ENCODE measurements around the gene TRAPPC14. TPM values are rescaled to one million over a fixed set of nuclear protein-coding genes. Genes with fewer than 3 reads are reported as not detected.

Gene TRAPPC14
- total RNA-seq, 6 donors from 2014 or later = 12.6 to 108 (median 25.3) TPM

GRCh38 chr7:100118388-100119071, 40.0 kb downstream of the TRAPPC14 start:
- Histone ChIP-seq H3K4me1 (peaks cover 16 to 26% (median 17%) of the 10 kb centered on the region in 4 donors), H3K36me3 (peaks cover 3 to 12% (median 7%) of the 10 kb centered on the region in 4 donors), H3K27me3 (no peaks in the 10 kb centered on the region), H3K9me3 (no peaks in the 10 kb centered on the region), H3K27ac (peak overlapping the region; percentile 79 to 89 (median 86)), H3K4me3 (peak overlapping the region; percentile 54 to 96 (median 87))
- no peak for ATAC-seq (ENCODE audit: low FRiP score in 2 of 2)
- 19 to 22% methylated on average over 18 of the region's 18 CpGs for WGBS, 2 donors
- TF ChIP-seq POLR2AphosphoS5 (IDR thresholded peaks at IDR 0.05) (no peak), CTCF (IDR thresholded peaks at IDR 0.05) (no peak), EP300 (IDR thresholded peaks at IDR 0.05) (no peak), POLR2A (IDR thresholded peaks at IDR 0.05) (no peak)
- no peak for DNase-seq

- Histone ChIP-seq H3K4me1 (peaks cover 8 to 18% (median 9%) of the 10 kb centered on the region in 4 donors), H3K4me3 (no peak overlapping the region), H3K9me3 (no peaks in the 10 kb centered on the region), H3K36me3 (peaks cover 15 to 44% (median 35%) of the 10 kb centered on the region in 4 donors), H3K27ac (no peak overlapping the region), H3K27me3 (no peaks in the 10 kb centered on the region)
- DNase-seq (no peak), ATAC-seq (ENCODE audit: low FRiP score in 2 of 2) (no peak)
- 80 to 89% methylated on average over 7 of the region's 7 CpGs for WGBS, 2 donors
- no peak for TF ChIP-seq POLR2AphosphoS5 (IDR thresholded peaks at IDR 0.05)
- TF ChIP-seq EP300 (IDR thresholded peaks at IDR 0.05) = no peak
- no peak for TF ChIP-seq POLR2A (IDR thresholded peaks at IDR 0.05)
- no peak for TF ChIP-seq CTCF (IDR thresholded peaks at IDR 0.05)
Observed at GRCh38 chr7:100115026-100115425, 43.5 kb downstream of the TRAPPC14 start.

GRCh38 chr7:100111914-100112313, 46.6 kb downstream of the TRAPPC14 start:
- H3K4me1 ChIP-seq = no peaks in the 10 kb centered on the region
- H3K27ac ChIP-seq = no peak overlapping the region
- no peaks in the 10 kb centered on the region for H3K27me3 ChIP-seq
- no peak overlapping the region for H3K4me3 ChIP-seq
- H3K9me3 ChIP-seq = no peaks in the 10 kb centered on the region
- no peak for ATAC-seq (ENCODE audit: low FRiP score in 2 of 2)
- no peak for DNase-seq
- 89 to 90% methylated on average over 2 to 13 of the region's 13 CpGs for WGBS, 2 donors
- TF ChIP-seq EP300 (IDR thresholded peaks at IDR 0.05) (no peak), POLR2AphosphoS5 (IDR thresholded peaks at IDR 0.05) (no peak), CTCF (IDR thresholded peaks at IDR 0.05) (no peak), POLR2A (IDR thresholded peaks at IDR 0.05) (no peak)
- peaks cover 19 to 74% (median 59%) of the 10 kb centered on the region in 4 donors for H3K36me3 ChIP-seq

- H3K4me3 ChIP-seq = no peak overlapping the region
- no peak overlapping the region for H3K27ac ChIP-seq
- no peaks in the 10 kb centered on the region for H3K27me3 ChIP-seq
- DNase-seq = no peak
- ATAC-seq (ENCODE audit: low FRiP score in 2 of 2) = no peak
- no peaks in the 10 kb centered on the region for H3K9me3 ChIP-seq
- H3K4me1 ChIP-seq = no peaks in the 10 kb centered on the region
- peaks cover 20 to 82% (median 66%) of the 10 kb centered on the region in 4 donors for H3K36me3 ChIP-seq
- TF ChIP-seq EP300 (IDR thresholded peaks at IDR 0.05) (no peak), CTCF (IDR thresholded peaks at IDR 0.05) (no peak), POLR2A (IDR thresholded peaks at IDR 0.05) (no peak), POLR2AphosphoS5 (IDR thresholded peaks at IDR 0.05) (no peak)
- 99 to 100% methylated on average over 7 of the region's 7 CpGs for whole genome bisulfite sequencing, 2 donors
Observed at GRCh38 chr7:100111156-100111555, 47.4 kb downstream of the TRAPPC14 start.
